CD4-positive, alpha-beta T cell treated with Interleukin-15 for 4 hours (primary cell): ENCODE data around the gene TRMT112.

Source experiments
- DNase-seq: peaks from one replicate; pipeline ENCODE4 v3.0.0-alpha.2; 2020; ENCODE audit warnings: low spot score

The TRMT112 gene

DNA sequence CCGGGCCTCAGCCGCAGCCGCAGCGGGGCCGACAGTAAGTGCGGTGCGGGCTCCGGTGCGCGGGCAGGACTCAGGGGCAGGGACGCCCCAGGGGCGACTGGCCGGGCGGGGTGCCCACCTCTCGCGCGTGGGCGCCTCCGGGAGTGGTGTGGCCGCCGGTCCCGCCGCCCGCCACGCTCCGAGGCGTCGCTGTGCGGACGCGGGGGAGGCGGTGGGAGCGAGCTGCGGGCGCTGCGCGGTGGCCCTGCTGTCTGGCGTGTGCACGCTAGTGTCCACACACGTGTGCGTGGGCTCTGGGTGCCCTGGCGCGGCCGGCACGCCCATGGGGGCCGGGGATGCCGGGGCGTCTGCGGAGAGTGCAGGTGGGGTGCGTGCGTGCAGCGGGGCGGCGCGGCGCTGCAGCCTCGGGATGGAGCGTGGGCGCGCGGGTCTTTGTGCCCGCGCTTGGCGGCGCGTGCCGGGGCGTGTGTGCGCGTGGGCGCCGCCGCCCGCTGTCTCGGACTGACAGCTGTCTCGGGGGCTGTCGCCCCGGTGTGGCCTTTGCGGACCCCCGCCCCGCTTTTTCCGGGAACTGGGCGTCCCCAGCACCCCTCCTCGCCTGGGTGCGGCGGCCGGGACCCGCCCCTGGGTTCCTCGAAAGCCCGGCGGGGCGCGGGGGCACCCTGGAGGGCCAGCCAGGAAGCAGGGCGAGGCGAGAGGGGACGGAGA is 25.5 kb downstream of the TRMT112 start:
- DNase-seq: no peak

GRCh38 chr11:64291262-64291751 is 26.1 kb downstream of the TRMT112 start, which contains the start of gene KCNK4:
Gene KCNK4 (plus strand): TSS chr11:64291302. CDS start chr11:64293019, 1,717 bp downstream.
- DNase-seq: no peak

GRCh38 chr11:64290352-64291261 is 26.8 kb downstream of the TRMT112 start:
- no peak for DNase-seq

DNA sequence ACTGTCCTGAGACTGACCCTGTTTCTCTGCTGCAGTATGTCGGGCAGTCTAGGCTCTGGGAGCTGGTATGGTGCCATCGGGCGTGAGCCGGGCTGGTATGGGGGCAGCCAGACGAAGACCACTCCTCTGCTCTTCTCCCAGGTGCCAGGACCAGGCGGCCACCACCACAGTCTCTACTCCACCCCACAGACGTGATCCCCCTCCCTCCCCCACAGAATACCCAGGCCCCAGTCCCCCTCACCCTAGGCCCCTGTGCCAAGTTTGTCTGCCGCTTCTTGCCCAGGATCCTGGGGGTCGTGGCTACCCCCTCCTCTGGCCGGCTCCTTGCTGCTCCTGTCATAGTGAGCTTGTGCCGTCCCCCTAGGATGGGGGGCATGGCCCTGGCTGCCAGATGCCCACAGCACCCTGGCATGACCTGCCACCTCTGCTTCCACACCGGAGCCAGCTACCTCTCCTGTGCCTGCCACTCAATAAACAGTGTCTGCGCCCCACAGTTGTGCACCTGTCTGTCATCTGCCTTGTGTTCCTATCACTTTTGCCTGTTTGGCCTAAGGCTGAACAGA is 28.3 kb downstream of the TRMT112 start:
- DNase-seq: no peak

GRCh38 chr11:64288353-64288750 is 29.0 kb downstream of the TRMT112 start:
- no peak for DNase-seq

DNA sequence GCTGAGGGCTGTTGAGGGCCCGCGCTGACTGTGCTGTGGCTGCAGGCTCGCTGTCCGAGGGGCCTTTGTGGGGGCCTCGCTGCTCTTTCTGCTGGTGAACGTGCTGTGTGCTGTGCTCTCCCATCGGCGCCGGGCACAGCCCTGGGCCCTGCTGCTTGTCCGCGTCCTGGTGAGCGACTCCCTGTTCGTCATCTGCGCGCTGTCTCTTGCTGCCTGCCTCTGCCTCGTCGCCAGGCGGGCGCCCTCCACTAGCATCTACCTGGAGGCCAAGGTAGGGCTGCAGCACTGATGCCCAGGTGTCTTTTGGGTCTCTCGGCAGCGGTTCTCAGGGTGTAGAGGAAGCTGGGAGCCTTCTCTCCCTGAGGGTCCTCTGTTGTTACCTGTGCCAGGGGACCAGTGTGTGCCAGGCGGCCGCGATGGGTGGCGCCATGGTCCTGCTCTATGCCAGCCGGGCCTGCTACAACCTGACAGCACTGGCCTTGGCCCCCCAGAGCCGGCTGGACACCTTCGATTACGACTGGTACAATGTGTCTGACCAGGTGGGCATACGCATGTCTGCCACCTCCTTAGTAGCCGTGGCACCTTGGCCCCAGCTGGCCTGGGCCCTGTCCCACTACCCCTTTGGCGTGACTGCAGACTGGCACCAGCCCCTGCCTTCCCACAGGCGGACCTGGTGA is 29.5 kb downstream of the TRMT112 start:
- DNase-seq: no peak

DNA sequence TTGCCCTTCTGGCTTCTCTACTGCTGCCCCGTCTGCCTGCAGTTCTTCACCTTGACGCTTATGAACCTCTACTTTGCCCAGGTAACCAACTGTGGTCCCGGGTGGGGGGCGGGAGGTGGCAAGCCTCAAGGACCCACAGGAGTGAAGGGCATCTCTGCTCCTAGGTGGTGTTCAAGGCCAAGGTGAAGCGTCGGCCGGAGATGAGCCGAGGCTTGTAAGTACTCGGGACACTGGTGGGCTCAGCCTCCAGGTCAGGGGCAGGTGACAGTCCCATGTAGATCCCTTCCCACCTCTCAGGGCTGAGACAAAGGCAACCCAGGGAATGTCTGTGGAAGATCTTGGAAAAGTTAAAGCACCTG is 30.6 kb downstream of the TRMT112 start:
- DNase-seq: no peak

- no peak for DNase-seq
Observed at GRCh38 chr11:64285885-64286800, 31.2 kb downstream of the TRMT112 start.

DNA sequence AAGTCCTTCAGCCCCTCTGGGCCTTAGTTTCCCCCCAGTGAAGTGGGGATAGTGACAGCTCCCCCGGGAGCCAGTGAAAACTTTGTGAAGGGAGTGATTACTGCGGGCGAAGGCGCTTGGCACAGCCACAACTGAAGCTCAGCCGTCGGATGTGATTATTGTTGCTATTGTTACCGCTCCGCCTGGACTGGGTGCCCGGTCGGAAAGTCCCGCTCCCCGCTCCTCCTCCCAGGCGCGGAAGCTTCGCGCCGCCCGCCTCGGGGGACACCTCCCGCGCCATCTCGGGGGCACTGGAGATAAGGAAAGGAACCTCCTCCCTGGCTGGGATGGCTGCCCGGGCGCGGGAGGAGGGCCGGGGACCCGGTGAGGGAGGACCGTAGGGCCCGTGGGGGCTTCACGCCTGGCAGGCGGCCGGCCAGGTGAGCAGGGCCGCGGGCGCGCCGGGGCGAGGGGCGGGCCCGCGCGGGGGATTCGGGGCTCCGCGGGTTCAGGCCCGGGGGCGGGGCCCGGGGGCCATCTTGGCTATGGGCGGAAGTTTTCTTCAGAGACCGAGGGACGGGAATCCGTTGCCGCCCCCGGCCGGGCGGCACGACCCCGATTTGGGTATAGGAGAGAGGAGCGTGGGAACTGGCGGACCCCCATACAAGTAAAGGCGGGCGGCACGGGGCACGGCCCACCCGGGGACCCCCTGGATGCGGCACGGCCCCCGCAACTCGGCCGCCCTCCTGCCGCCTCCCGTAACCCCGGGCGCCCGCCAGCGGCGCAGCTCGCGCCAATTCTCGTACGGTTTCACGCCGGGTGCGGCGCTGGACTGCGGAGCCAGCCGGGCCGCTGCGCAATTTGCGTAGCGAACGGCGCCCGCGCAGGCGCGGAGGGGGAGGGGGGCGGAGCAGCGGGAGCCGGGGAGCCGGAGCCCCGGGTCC is 32.1 kb downstream of the TRMT112 start, which contains the start of gene GPR137:
GPR137 (plus strand) TSS at position 887 of the 923 bp plus-strand sequence. CDS start 677 bp downstream, outside the sequence.
- DNase-seq: peak; percentile 90

GRCh38 chr11:64284048-64284961 is 33.1 kb downstream of the TRMT112 start, which contains the start of gene BAD:
Gene BAD (minus strand): TSS chr11:64284665. CDS start chr11:64284368, 297 bp downstream.
- peak; percentile 93 for DNase-seq

- no peak for DNase-seq
Observed at GRCh38 chr11:64283092-64283491, 34.3 kb downstream of the TRMT112 start.

- no peak for DNase-seq
Observed at GRCh38 chr11:64281957-64282770, 35.2 kb downstream of the TRMT112 start.

GRCh38 chr11:64278576-64279190 is 38.7 kb downstream of the TRMT112 start:
- no peak for DNase-seq

DNA sequence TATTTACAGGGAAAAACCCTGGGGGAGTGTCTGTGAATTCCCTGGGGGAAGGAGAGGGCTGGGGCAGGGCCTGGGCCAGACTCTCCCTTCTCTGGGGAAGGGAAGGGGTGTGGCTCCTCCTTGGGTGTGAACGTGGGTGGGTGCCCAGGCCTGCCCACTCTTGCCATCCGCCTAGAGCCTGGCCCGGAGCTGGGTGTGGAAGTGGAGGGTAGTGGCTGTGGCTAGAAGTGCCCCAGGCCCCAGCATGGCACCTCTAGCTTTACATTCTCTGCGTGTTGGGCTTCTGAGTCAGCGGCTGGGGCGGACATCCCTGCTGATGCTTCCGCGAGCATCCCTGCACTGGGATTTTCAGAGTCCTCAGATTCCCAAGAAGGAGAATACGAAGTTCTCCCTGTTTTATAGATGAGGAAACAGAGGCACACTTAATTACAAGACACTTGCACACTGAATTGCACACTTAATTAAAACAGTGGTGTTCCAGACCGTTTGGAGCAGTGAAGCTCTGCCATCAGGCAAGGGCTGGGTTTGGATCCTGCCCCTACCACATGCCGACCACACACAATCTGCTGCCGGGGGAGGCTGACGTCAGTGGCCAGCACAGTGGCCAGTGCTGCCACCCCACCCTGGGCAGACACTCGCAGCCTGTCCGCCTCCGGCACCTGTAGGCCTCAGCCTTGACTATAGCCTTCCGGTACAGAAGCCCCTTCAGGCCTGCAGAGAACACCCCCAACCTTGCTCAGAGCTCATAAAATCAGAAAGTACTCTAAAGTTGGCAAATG is 40.5 kb downstream of the TRMT112 start:
- DNase-seq: no peak

- DNase-seq: no peak
Observed at GRCh38 chr11:64275841-64276240, 41.5 kb downstream of the TRMT112 start.

- no peak for DNase-seq
Observed at GRCh38 chr11:64275031-64275800, 42.1 kb downstream of the TRMT112 start.
